ENCODE results near the gene TBCK. TPM values are rescaled to one million over a fixed set of nuclear protein-coding genes. Genes with fewer than 3 reads are reported as not detected.

TBCK gene
- total RNA-seq, 1 experiment from 2014 or later, result 22.3 TPM

DNA sequence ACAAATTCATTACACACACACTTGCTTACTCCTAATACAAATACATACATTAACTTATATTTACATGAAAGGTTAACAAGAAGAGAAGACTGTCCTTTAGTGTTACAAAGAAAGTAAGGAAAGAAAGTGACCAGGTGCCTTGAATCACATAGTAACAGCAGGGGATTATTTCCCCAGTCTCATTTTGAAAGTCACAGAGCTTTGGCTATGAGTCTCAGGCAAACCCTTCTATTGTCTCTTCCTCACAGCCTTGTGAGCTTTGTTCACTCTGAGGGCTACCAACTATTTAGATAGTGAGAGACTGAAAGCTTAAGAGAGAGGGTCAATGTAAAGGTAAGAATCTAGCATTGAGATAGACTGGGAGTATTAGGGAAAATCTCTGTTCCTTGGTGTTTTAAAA is 259.1 kb downstream of the TBCK start:
- H3K4me3 ChIP-seq (replicated peaks in 1 of 2; ENCODE audit: low read depth in 1 of 2, low read length in 2 of 2), result no peak overlapping the region
- H3K27me3 ChIP-seq (ENCODE audit: insufficient read depth, low read length), result no peaks in the 10 kb centered on the region
- no TSS peak for BruUV-seq (replicated peaks)
- TF ChIP-seq ZNF274 (IDR thresholded peaks at IDR 0.05; ENCODE audit: low read depth, low read length), result no peak
- TF ChIP-seq, protein P1, sequence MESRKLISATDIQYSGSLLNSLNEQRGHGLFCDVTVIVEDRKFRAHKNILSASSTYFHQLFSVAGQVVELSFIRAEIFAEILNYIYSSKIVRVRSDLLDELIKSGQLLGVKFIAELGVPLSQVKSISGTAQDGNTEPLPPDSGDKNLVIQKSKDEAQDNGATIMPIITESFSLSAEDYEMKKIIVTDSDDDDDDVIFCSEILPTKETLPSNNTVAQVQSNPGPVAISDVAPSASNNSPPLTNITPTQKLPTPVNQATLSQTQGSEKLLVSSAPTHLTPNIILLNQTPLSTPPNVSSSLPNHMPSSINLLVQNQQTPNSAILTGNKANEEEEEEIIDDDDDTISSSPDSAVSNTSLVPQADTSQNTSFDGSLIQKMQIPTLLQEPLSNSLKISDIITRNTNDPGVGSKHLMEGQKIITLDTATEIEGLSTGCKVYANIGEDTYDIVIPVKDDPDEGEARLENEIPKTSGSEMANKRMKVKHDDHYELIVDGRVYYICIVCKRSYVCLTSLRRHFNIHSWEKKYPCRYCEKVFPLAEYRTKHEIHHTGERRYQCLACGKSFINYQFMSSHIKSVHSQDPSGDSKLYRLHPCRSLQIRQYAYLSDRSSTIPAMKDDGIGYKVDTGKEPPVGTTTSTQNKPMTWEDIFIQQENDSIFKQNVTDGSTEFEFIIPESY (IDR thresholded peaks at IDR 0.05; ENCODE audit: extremely low read depth, insufficient replicate concordance, low read length), result no peak
- no peak for TF ChIP-seq EZH2phosphoT487 (IDR thresholded peaks at IDR 0.05; ENCODE audit: borderline replicate concordance)
- no peak for TF ChIP-seq POLR2AphosphoS5 (IDR thresholded peaks at IDR 0.05; ENCODE audit: low read depth, low read length)
- no peak for TF ChIP-seq POLR2A (IDR thresholded peaks at IDR 0.05; ENCODE audit: borderline replicate concordance, extremely low read depth, insufficient read depth, insufficient read length)
- no peak overlapping the region for H2AFZ ChIP-seq (ENCODE audit: low read depth, low read length, poor library complexity, severe bottlenecking)
- H3K9ac ChIP-seq (ENCODE audit: low read length), result no peak overlapping the region
- DNase-seq (ENCODE audit: low read depth, low spot score) (no peak), ATAC-seq (no peak)
- no peak overlapping the region for H3K27ac ChIP-seq (ENCODE audit: low read depth, low read length)
- H4K20me1 ChIP-seq (ENCODE audit: insufficient read depth), result no peaks in the 10 kb centered on the region
- H3K79me2 ChIP-seq (ENCODE audit: insufficient read depth, low read length), result no peaks in the 10 kb centered on the region
- H3K36me3 ChIP-seq (ENCODE audit: control insufficient read depth in 1 of 2, insufficient read depth in 2 of 2, low read length in 2 of 2), result no peaks in the 10 kb centered on the region
- no peaks in the 10 kb centered on the region for H3K9me2 ChIP-seq (ENCODE audit: insufficient read depth)
- CTCF ChIA-PET, result no interaction called here
- intact Hi-C loops (cut with micrococcal nuclease), result no loop called here
- H3K4me2 ChIP-seq (ENCODE audit: low read length), result no peak overlapping the region
- RAD21 ChIA-PET (ENCODE audit: low non-redundant PET in 1 of 2, low total read pairs in 2 of 2, uncharacterized antibody in 2 of 2, unreplicated experiment in 2 of 2), result no interaction called here
- H3K9me3 ChIP-seq (ENCODE audit: control insufficient read depth in 1 of 2, insufficient read depth in 1 of 2, low read depth in 1 of 2, low read length in 2 of 2), result no peaks in the 10 kb centered on the region
- POLR2A ChIA-PET, result no interaction called here
- H3K4me1 ChIP-seq (ENCODE audit: control insufficient read depth in 1 of 2, insufficient read depth in 2 of 2, low read length in 2 of 2), result no peaks in the 10 kb centered on the region

DNA sequence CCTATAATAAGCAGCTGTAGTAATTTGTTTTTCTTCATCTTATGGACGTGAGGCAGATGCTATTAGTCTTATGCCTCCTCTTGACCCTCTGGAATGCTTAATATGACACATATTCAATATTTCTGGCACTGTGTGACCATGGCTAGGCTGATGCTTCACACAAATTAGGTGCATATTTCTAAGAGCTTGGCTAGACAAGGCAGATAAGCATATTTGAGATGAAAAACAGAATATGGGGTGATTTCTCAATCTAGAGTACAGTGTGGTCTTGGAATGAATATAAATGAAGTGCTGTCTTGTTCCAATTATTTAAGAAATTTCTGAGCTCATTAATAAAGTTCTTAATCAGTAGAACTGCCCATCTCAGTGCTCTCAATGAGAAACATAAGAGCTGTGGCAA is 264.5 kb downstream of the TBCK start:
- no TSS peak for BruUV-seq (replicated peaks)
- TF ChIP-seq YY1 (IDR thresholded peaks at IDR 0.05; ENCODE audit: extremely low read depth, insufficient replicate concordance, low read depth, low read length) (no peak), FOSL1 (IDR thresholded peaks at IDR 0.05; ENCODE audit: low read depth) (no peak), CBX3 (IDR thresholded peaks at IDR 0.05; ENCODE audit: low read depth) (no peak), TCF7L2 (IDR thresholded peaks at IDR 0.05; ENCODE audit: borderline replicate concordance, extremely low read depth, insufficient read depth, insufficient read length) (no peak), JUND (IDR thresholded peaks at IDR 0.05) (no peak), ZNF274 (IDR thresholded peaks at IDR 0.05; ENCODE audit: low read depth, low read length) (no peak), EZH2phosphoT487 (IDR thresholded peaks at IDR 0.05; ENCODE audit: borderline replicate concordance) (no peak), SRF (IDR thresholded peaks at IDR 0.05; ENCODE audit: low read depth) (no peak), ELF1 (IDR thresholded peaks at IDR 0.05; ENCODE audit: borderline replicate concordance, low read depth) (no peak), SP1 (IDR thresholded peaks at IDR 0.05; ENCODE audit: low read depth) (no peak), ZFX (IDR thresholded peaks at IDR 0.05) (no peak)
- TF ChIP-seq, protein P1 (IDR thresholded peaks at IDR 0.05; ENCODE audit: extremely low read depth, insufficient replicate concordance, low read length), result no peak
- TF ChIP-seq, protein P2, sequence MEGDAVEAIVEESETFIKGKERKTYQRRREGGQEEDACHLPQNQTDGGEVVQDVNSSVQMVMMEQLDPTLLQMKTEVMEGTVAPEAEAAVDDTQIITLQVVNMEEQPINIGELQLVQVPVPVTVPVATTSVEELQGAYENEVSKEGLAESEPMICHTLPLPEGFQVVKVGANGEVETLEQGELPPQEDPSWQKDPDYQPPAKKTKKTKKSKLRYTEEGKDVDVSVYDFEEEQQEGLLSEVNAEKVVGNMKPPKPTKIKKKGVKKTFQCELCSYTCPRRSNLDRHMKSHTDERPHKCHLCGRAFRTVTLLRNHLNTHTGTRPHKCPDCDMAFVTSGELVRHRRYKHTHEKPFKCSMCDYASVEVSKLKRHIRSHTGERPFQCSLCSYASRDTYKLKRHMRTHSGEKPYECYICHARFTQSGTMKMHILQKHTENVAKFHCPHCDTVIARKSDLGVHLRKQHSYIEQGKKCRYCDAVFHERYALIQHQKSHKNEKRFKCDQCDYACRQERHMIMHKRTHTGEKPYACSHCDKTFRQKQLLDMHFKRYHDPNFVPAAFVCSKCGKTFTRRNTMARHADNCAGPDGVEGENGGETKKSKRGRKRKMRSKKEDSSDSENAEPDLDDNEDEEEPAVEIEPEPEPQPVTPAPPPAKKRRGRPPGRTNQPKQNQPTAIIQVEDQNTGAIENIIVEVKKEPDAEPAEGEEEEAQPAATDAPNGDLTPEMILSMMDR (IDR thresholded peaks at IDR 0.05 in 2 of 3, conservative IDR thresholded peaks at IDR 0.05 in 1 of 3; ENCODE audit: borderline replicate concordance in 1 of 3, insufficient read depth in 1 of 3, low read depth in 2 of 3, low read length in 2 of 3), result no peak

More for the DNA sequence above, 264.5 kb downstream of the TBCK start:
- H3K27ac ChIP-seq (ENCODE audit: low read depth, low read length), result no peak overlapping the region
- no peaks in the 10 kb centered on the region for H3K79me2 ChIP-seq (ENCODE audit: insufficient read depth, low read length)
- DNase-seq (ENCODE audit: low read depth, low spot score) (no peak), ATAC-seq (no peak)
- no peaks in the 10 kb centered on the region for H3K9me3 ChIP-seq (ENCODE audit: control insufficient read depth in 1 of 2, insufficient read depth in 1 of 2, low read depth in 1 of 2, low read length in 2 of 2)
- no peaks in the 10 kb centered on the region for H4K20me1 ChIP-seq (ENCODE audit: insufficient read depth)
- no peaks in the 10 kb centered on the region for H3K36me3 ChIP-seq (ENCODE audit: control insufficient read depth in 1 of 2, insufficient read depth in 2 of 2, low read length in 2 of 2)
- H3K4me2 ChIP-seq (ENCODE audit: low read length), result no peak overlapping the region
- H3K9ac ChIP-seq (ENCODE audit: low read length), result no peak overlapping the region
- no peak overlapping the region for H2AFZ ChIP-seq (ENCODE audit: low read depth, low read length, poor library complexity, severe bottlenecking)
- ChIA-PET CTCF (no interaction called here), POLR2A (no interaction called here), RAD21 (ENCODE audit: low non-redundant PET in 1 of 2, low total read pairs in 2 of 2, uncharacterized antibody in 2 of 2, unreplicated experiment in 2 of 2) (no interaction called here)
- intact Hi-C loops (cut with micrococcal nuclease), result no loop called here
- H3K27me3 ChIP-seq (ENCODE audit: insufficient read depth, low read length), result no peaks in the 10 kb centered on the region
- no peak overlapping the region for H3K4me3 ChIP-seq (replicated peaks in 1 of 2; ENCODE audit: low read depth in 1 of 2, low read length in 2 of 2)
- H3K9me2 ChIP-seq (ENCODE audit: insufficient read depth), result no peaks in the 10 kb centered on the region
- no peaks in the 10 kb centered on the region for H3K4me1 ChIP-seq (ENCODE audit: control insufficient read depth in 1 of 2, insufficient read depth in 2 of 2, low read length in 2 of 2)
